Hepatocyte (in vitro differentiated cells): Measurements from ENCODE around the gene RNF144B.

Source experiments
- CTCF ChIP-seq: fragments of 200-600 bp; sonication (generic); IDR thresholded peaks from 2 replicates; pipeline ENCODE4 v1.5.1; 2016; ENCODE audit warnings: antibody characterized with exemption, mild to moderate bottlenecking; ENCODE audit not compliant: poor library complexity
- EZH2 ChIP-seq: fragments of 200-600 bp; sonication (generic); IDR thresholded peaks from 2 replicates; pipeline ENCODE4 v1.6.1; 2016; ENCODE audit warnings: antibody characterized with exemption, mild to moderate bottlenecking, borderline replicate concordance

GRCh38 chr6:18360188-18360587, 27.0 kb upstream of the RNF144B start:
- TF ChIP-seq CTCF (no peak), EZH2 (no peak)
